ENCODE data around the gene ZNF385D.
A peak's percentile ranks its signal among the peaks of the same experiment; 100 is the strongest.

ZNF385D gene

DNA sequence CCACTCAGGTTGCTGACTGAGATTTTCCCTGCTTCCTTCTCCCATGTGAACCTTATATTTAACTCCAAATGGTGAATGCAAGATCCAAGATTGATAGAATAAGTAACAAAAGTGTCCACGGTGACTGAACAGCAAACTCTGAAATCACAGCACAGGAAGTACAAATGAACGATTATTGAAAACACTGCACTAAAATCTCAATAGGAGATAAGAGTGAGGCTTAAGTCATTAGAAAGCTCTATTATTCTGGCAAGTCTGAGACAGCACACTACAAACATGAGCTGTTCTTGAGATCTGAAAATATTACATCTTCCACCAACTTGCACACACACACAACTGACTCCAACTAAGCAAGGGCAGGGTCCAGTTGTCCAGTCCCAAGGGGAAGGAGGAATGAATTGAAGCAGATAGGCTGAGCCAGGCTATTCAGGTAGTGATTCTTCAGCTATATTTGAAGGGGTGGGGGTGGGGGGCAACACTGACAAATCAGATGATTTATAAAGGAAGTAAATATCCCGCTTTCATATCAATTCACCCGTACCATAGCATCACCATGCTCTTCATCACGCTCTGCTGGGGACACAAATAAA is 2.9 kb downstream of the ZNF385D start:
- DNase-seq, result no peak

DNA sequence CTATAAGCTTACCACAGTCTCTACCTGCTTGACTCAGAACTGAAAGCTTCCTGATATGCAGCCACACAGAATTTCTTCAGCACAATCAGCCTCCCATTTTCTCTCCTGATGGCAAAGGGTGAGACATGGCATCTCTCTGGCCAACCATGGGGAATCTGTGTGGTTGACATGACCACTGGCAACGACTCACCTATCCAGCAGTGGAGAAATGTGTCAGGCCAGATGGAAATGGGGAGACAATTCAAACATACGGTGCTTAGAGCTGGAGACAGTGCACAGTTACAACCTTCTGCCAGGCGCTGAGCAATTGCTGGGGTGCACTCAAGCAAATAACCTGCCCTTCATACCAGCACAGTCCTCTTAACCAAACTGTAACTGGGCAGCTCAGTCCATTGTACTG is 3.6 kb downstream of the ZNF385D start:
- no peak for DNase-seq

DNA sequence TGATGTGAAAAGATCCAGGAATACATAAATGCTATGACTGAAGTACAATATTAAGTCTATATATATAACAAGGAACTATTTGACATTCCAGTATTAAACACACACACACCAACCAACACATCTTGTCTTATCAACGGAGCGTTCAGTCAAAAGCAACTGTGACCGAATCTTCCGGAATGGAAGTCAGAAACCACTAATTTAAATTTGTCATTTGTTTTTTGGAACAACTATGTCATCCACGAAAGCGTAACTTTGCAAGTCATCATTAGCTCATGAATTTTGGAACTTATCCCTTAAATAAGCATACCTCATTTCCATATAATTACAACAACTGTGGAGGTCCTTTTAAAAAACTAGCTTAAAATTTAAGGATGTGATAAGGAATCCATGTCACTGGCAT is 5.0 kb downstream of the ZNF385D start:
- no peak for DNase-seq

DNA sequence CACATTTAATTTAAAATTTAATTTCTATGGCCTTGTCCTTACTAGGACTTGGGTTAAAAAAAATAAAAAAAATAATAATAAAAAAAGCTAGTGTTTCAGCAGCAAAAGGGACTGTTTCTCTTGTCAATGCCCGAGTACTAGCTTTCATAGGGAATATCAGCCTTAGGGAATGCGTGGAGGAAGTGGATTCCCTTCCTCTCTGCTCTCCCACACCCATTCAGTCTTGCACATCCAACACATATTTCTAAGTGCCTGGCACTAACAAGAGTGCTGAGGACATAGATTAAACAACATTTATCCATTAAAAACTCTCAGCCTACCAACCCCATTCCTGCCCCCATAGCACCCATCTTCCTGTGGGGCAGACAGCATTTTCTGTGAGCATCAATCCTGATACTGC is 6.2 kb downstream of the ZNF385D start:
- DNase-seq, result no peak

DNA sequence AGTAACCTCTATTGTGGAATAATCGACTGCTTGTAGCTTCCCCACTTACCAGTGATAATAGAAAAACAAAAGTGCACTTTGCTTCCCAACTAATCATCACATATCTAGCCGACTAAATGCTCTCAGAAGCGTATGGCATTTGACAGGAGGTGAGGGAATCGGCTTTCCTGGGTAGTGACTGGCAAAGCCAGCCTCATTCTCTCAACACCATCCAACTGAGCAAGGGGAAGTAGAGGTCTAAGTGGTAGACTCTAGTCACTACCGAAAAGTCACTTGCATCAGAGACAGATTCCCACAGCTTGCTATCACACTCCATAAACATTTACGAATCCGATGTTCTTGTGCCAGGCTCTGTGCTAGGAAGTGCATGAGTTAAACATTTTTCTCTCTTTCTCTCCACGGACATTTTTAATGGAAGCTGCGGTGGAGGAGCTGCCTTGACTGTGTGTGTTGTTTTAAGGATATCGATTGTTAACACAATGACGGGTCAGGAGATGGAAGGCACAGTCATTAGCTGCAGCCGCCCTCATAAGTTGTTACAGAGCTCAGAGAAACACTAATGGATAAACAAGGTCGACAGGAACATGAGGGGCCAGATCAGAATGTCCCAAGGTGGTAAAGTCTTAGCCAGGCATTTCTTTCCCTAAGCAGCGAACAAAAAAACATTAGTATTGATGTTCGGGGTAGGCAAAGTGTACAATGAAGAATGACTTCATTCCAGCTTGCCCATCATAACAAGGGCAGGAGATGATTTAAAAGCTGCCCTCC is 11.9 kb downstream of the ZNF385D start:
- DNase-seq, result no peak

DNA sequence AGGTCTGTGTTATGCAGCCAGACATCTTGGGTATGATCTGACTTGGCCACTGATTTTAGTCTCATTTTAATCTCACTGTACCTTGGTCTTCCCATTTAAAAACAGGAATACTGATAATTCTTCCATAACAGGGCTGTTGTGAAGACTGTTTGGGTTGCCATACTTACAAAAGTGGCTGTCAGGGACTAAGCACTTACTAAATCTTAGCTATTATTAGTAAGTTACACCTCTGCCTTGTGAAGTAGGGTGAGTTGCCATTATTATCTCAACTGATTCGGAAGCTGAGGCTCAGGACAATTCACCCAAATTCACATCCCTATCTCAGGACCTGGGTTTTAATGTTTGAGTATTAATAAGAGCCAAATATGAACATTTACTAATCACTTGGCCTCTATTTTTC is 12.7 kb downstream of the ZNF385D start:
- no peak for DNase-seq

DNA sequence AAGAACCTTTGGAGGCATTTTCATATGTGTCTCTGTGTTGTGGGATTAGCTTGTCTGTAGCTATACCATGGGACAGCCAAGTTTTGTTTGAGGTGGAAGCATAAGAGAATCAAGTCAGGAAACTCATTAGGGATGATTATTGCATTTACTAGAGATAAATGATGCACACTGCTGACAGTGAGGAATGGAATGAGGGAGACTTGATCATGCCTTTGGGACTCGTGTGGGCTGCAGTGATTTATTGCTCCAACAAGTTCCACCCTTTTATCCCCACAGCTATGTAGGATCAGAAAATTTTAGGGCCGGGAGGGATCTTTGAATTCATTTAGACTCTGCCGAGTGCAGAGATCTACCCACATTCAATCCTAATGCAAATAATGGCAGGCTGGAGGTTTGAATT is 16.3 kb downstream of the ZNF385D start:
- DNase-seq, result no peak

DNA sequence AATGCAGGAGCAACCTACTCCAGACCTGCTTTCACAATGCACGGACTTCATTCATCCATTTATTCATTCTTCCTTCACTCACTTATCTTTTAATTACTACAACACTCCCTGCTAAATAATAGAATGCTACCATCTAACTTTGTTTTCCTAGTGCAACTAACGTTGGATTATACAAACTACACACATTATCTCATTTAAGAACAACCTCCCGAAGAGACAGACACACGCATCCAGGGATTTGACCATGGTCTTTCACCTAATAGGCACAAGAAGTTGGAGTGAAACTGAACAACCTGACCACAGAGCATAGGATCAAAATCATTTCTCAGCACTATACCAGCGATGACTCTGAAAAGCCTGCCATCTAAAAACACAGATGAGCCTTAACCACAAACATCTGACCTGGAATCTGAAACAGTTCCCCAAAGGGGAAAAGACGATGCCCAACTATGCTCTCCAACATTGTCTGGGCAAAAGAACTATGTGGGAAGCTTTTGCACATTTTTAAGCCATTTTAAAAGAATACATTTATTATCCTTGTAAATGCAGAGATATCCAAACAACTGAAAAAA is 21.0 kb downstream of the ZNF385D start:
- DNase-seq, result no peak

DNA sequence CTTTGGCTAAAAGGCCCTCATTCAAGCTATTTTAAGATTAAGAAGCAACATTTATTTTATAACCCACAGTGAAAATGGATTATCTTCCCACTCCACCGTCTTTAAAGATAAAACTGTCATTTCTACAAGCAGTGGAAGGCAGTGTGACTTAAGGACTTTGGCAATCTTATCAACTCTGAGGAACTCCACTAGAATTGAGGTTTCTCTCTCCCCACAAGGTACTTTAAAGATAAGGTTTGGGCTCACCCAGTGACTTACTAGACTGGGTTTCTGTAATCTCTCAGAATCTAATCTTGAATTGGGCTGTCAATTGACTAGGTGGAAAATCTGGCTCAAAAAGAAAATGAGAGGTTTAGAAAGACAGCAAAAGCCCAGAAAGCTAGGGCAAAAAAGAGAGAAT is 21.7 kb downstream of the ZNF385D start:
- DNase-seq, result no peak

DNA sequence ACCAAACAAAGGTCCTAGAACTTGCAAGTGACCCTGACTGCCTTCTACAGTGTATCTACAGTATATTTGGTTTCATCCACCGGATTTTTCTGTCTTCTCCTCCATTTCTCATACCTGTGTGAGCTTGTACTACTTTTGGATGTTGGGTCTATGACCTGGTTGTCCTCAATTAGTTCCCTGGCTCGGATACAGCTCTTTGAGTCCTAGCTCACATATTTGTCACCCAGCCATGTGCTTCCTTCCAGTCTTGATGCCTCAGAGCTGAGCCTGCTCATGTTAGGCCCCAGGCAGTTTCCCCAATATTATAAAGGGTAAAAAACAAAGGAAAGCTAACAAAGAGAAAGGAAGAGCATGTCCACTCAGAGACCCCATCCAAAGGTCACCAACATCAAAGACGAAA is 28.2 kb downstream of the ZNF385D start:
- DNase-seq, result no peak

DNA sequence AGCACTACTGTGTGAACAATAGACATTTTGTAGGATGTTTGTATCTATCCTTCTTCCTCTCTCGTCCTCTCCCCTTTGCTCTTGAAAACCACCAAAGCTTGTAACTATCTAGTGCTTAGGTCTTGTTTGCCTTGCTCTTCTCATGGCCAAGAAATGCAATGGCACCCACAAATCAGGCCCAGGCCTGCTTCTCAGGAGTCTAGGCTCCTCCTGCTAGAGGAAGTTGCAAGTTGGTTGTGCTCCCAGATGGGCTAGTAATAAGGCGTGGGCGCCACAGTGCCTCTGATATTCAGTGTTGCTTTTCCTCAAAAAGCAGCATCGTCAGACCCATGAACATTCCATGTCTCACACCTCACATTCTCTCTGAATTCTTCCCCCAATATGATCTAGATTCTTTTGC is 28.7 kb downstream of the ZNF385D start:
- no peak for DNase-seq

DNA sequence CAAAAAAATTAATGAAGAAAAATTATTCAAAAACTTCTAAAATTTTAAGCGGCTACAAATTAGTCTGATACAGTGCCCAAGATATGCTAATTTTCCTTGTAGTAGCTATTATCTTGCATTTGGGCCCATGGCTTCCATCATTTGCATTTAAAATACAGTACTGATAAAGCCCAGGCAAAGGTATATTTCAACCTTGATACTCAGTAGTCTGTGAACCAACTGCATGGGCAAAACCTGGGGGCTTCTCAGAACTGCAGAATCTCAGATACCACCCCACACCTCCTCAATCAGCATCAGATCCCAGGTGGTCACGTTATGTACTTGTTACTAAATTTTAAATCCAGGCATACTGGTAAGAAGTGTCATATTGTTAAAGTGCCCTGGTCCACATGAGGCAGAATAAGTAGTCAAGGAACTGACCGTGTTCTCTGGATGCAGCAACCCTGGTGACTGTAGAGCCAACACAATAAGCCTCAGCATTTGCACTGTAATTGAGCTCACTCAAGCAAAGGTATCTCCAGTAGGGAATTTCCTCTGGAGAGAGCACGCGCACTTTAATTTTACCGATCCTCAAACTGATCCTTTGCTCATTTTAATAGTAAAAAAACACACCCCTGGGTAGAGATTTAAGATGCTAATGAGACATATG is 31.9 kb downstream of the ZNF385D start:
- peak; percentile 45 for DNase-seq

DNA sequence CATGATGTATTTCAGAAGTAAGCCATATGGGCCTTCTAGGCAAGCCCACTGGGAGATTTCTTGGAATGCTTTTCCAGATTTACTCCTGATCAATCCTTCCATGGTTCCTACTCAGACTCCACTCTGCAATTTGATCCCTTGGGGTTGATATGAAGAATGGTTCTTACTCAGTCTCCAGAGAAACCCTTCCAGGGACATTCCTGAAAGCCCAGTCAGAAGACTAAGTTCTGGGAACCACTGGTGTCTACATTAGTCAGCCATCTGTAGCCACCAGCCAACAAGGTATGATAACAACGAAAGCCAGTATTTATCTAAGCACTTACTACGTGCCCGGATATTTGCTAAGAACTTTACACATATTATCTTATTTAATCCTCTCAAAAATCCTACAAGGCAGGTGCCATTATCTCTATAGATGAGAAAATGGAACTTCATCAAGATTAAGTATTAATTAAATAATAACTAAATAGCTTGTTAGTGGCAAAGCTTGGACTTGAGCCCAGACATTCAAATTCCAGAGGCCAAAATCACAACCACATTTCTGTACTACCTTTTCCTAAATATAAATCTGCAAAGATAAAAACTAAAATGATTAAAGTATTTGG is 32.7 kb downstream of the ZNF385D start:
- no peak for DNase-seq

DNA sequence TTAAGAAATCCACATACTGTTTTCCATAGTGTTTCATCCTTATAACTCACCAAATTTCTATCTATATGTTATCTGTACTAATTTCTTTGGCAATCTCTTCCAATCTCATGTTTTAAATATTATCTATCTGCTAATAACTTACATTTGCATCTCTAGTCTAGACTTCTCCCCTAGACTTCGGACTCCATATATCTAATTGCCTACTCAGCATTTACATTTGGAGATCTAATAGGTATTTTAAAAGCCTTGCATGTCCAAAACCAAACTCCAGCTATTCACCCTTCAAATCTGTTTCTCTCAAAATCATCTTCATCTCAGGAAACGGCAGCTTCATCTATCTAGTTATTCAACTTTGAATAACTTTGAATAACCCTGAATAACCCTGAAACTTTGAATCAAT is 35.3 kb downstream of the ZNF385D start:
- DNase-seq, result no peak

DNA sequence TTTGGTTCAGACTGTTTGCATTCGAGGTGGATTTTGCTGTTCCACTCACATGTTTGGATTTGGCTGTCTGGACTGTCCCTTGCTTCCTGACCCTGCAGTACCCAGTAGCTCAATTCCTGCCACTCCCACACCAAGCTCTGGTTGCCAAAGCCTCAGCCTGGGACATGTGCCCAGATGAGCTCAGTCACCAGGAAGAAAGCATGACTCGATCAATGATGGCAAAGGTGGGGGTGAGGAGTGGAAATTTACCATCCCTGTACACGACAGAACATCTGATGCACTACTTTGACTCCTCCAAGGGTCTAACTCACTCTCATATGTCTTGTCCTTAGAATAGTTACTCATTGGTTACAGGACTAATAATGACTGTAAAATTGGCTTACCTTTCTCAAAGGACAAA is 45.2 kb downstream of the ZNF385D start:
- DNase-seq, result no peak

DNA sequence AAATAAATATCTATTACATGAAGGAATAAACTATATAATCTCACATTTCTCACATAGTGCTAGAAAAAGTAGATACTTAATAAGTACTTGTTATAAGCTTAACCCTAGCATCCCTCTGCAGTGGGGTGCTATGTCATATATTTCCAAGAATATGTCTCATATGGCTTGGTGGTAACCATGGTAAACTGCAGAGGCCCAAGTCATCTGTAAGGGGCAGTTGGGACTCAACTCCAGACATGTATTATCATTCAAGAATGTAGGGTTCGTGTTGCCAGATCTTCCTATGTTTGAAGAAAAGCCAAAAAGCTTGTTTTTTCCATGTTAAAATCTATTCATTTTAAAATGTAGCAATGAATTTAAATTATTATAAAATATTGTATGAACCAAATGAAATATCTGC is 46.2 kb downstream of the ZNF385D start:
- no peak for DNase-seq

DNA sequence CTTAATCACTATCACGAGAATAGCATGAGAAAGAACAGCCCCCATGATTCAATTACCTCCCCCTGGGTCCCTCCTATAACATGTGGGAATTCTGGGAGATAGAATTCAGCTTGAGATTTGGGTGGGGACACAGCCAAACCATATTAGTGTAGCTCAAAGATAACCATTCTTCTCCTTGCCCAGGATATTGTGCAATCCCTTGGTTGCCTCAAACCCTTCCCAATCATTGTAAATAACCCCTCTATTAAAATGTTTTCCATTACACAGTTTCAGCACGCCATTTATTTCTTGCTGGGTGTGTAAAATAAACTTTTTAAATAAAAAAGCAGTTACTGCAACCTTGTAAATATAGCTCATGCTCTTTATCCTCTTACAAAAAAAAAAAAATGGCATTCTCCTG is 47.7 kb downstream of the ZNF385D start:
- DNase-seq, result no peak

DNA sequence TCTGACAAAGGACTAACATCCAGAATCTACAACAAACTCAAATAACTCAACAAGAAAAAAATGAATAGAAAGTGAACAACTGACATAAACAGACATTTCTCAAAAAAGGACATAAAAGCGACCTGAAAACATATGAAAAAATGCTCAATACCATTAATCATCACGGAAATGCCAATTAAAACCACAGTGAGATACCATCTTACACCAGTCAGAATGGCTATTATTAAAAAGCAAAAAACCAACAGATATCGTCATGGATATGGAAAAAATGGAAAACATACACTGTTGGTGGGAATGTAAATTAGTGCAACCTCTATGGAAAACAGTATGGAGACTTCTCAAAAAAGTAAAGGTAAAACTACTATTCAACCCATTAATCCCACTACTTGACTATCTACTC is 53.3 kb downstream of the ZNF385D start:
- no peak for DNase-seq

DNA sequence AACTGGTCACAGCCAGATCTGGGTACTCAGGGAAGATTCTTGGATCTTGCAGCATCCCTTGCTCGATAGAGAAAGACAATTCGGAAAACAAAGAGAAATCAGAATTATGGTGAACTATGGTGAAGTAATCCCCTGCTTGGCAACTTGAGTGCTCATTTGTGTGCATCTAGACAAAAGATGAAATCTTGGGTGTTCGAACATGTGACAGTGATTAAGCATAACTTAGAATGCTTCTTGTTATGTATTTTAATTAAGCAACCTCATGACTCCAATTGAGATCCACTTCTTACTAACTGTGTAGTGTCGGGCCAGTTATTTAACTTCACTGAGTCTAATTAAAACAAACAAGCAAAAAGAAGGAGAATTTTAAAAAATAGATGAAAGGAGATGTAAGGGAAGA is 56.5 kb downstream of the ZNF385D start:
- DNase-seq, result no peak

DNA sequence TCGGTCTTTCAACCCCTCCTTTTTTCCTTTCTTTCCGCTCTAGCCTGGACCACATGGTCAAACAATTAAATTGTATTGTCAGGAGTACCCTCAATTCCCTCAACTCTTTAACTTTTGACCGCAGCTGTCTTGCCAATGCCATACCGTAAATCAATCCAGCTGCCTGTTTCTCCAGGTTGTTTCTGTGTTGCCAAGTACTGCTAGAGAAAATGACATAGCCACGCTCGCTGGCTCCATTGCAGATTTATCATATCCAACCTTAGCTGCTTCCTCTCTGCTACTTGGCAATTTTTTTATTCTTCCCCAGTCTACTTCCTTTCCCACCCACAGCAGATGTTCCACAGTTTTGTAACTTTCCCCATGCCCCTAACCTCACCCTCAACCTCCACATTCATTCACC is 60.0 kb downstream of the ZNF385D start:
- DNase-seq, result no peak

DNA sequence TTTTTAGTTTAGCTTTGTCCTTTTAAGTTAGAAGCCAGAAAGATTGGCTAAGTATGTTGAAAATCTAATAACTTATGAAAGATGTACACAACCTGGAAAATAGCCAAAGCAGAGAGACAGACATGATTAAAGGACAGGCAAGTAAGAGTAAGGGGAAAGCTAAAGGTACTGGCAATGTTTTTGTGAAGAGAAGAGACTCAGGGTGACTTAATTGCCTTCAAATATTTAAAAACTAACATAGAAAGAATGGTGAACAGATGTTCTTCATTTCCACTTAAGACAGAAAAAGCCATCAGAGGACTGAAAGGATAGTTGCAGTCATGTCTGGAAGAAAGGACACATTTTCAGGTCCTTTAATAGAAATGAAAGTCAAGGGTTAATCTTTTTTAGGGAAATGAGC is 68.8 kb downstream of the ZNF385D start:
- no peak for DNase-seq

DNA sequence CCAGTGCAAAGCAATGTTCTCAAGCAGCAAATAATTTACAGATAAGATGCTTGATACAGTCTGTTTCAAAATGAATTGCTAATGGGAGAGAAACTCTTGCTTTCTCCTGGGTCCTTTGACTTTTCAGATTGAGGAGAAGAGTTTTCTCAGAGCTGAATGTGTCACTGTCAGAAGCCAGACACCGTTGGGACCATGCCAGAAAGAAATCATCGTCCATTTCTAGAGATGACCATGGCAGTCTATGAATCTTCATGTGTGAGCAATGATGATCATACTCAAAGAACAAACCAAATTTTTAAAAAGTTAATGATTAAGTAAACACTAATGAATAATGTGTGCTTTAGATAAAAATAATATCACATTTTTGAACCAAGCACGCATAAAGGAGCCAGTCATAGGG is 77.6 kb downstream of the ZNF385D start:
- DNase-seq, result no peak

DNA sequence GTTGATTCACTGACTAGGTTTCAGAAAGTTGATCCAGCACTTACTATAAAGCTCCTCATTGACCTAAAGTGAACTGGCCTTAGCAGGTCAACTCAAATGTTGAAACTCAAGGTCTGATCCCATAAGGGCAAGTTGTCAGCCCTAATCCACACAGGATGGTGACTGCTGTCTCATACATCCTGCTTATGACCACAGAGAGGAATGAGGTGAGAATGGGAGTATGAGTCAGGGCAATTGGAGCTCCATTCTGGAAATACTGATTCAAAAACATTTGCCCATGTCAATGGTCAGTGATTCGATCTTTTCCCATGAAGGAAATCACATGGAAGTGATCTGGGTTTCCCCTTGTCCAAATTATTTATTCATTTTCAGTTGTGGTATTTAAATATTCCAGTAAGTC is 78.7 kb downstream of the ZNF385D start:
- DNase-seq, result no peak

DNA sequence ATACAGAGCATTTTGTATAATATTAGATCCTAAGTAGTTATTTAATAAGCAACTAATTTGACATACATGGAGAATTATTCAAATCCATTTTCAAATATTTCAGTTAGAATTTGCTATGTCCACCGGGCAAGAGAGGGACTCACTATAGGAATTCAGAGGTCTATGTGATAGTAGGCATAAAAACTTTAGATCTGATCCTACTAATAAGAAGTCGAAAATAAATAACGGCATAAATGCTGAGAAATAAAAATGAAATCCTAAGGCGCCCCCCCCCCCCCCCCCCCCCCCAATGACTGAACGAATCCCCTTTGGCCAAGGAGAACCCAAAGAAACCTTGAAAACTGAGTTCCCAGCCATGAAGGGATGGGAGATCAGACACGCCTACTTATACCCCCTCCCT is 80.6 kb downstream of the ZNF385D start:
- DNase-seq, result no peak
